NB4 (cell line): ENCODE measurements around the gene GALNT2.

Experiments
- CTCF ChIP-seq: IDR thresholded peaks from one replicate; pipeline ENCODE4 v1.5.1; 2012; ENCODE audit warnings: low read depth, low read length
- MYC ChIP-seq: IDR thresholded peaks from 2 replicates; pipeline ENCODE4 v1.6.1; 2011; ENCODE audit warnings: low read depth, low read length
- POLR2A ChIP-seq: IDR thresholded peaks from 2 replicates; pipeline ENCODE4 v1.6.1; 2011; ENCODE audit warnings: mild to moderate bottlenecking; ENCODE audit not compliant: insufficient read length; ENCODE audit errors: extremely low read depth

- TF ChIP-seq CTCF: no peak
- TF ChIP-seq POLR2A: no peak
- no peak for TF ChIP-seq MYC
These were observed 203.7 kb downstream of the GALNT2 start for GRCh38 chr1:230270559-230271281.
